Esophagus squamous epithelium (tissue), 4 donors: ENCODE measurements around the gene KCNE4.

Source experiments
- CTCF ChIP-seq, 6 experiments: fragments of 450-650 bp in 4 of 6; fragments of 200-600 bp in 2 of 6; sonication (generic) in 2 of 6; IDR thresholded peaks; one replicate each; pipeline ENCODE4 v1.5.1; 2016 to 2019; ENCODE audit warnings: antibody characterized with exemption in 6 of 6, mild to moderate bottlenecking in 4 of 6, moderate library complexity in 4 of 6
- POLR2A ChIP-seq, 4 donors: fragments of 450-650 bp; IDR thresholded peaks; one replicate each; pipeline ENCODE4 v1.6.1; 2017; ENCODE audit warnings: antibody characterized with exemption in 4 of 4, mild to moderate bottlenecking in 4 of 4, moderate library complexity in 3 of 4

- no peak for TF ChIP-seq POLR2A (IDR thresholded peaks at IDR 0.05)
- TF ChIP-seq CTCF (IDR thresholded peaks at IDR 0.05): no peak
Observed at GRCh38 chr2:223019390-223019930, 32.5 kb upstream of the KCNE4 start.
